Hepatic stellate cell (primary cell): ENCODE measurements around the gene TNFRSF4.
A peak's percentile ranks its signal among the peaks of the same experiment; 100 is the strongest.
"Not testable (repeated sequence)": the region's sequence is repeated elsewhere in the genome, so short reads cannot be mapped to it uniquely, and the experiment has no call there.

Source experiments
- DNase-seq: peaks from one replicate; pipeline ENCODE4 v3.0.0; 2011; ENCODE audit warnings: low spot score

TNFRSF4 gene

DNA sequence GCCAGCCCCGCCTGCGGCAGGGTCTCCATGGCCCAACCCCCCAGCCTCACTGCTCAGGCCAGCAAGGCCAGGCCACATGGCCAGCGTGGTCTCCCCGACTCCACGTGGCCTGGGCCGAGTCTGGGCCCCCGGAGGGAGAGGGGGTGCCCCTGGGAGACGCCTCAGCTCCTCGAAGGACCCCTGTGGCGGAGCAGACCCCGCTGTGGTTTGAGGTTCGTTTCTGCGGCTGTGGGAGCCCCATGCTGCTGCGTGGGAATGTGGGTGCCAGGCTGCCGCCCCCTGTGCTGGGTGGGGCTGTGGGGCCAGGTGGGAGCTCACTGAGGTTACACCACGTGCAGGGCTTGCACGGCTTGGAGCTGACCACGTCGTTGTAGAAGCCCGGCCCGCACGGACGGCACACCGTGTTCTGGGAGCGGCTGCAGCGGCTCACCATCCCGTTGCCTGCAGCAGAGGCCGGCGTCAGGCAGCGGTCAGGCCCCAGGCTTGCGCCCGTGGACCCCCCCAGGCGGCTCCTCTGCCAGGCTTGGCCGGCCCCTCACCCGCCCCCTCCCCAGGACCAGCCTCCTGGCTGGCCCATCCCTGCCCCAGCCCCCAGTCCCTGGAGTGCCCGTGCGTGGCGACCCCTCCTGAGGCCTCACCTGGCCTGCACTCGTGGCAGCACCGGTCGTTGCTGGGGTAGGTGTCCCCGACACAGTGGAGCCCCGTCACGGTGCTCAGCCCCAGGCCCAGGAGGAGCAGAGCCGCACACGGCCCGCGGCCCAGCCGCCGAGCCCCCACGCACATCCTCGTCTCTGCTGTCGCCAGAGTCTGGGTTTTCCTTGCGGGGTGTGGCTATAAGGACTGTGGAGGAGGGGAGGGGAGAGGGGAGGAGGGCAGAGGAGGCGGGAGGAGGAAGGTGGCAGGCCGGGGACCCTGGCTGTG, at the start of gene TNFRSF4:
Gene TNFRSF4, minus strand, starts transcription at position 809 of the 921 bp plus-strand sequence. Its CDS starts 26 bp downstream, at position 783.
- no peak for DNase-seq

DNA sequence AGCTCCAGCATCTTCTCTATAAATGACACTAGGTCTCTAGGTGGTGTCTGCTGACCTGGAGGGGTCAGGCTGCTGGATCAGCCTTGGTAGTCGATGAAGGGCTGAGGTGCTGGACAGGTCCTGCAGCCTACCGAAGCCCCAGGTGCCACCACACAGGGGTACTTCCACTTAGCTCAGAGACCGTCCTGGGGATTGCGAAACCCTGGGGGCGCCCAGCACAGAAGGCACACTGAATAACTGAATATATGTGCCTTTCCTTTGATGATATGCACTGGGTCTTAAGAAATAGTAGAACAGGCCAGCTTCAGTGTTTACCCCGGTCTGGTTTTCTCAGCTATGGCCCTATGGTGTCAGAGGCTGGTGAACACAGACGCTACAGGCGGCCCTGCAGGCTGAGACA, 48.8 kb upstream of the TNFRSF4 start:
- no peak for DNase-seq

DNA sequence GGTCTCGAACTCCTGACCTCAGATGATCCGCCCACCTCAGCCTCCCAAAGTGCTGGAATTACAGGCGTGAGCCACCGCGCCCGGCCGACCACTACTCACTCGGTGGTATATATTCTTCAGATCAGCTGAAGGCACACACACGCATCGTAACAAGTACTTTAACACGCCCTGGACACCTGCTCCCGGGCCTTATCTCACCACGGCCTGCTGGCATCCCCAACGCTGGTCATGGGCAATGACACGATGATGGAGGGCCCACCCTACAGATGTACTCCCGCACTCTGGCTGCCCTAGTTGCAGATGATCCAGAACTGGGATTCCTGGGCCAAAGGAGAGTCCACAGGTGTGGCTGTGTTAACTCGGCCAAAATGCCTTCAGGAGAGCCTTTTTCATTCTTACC, 48.1 kb upstream of the TNFRSF4 start:
- no peak for DNase-seq

DNA sequence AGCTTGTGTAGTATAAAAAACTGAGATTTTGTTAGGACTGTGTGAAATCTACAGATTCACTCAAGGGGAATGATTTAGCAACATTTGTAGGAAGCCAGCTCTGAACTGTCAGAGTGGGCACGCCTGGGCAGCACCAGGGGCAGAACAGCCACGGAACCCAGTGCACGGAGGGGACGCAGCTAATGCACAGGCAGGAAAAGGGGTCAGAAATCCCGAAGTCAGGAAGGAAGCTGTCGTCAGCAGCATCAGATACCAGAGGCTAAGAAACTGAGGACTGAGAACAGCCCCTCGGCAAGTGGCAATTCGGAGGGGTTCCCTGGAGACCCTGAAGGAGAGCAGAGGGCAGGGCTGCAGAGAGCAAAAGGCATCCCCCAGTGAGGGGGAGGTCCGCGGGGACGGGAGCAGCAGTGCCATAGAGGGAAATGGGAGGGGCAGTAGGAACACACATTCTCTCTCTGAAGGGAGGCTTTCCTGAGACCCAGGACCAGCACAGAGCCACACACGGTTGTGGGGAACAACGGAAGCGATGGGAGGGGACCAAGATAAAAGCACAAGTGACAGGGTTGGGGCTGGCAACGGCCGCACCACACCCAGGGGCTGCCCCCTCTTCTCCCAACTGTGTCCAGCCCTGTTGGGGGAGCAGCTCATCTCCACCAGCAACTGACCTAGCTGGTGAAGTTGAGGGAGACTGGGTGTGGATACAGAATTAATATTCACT, 47.0 kb upstream of the TNFRSF4 start:
- DNase-seq, result no peak

DNA sequence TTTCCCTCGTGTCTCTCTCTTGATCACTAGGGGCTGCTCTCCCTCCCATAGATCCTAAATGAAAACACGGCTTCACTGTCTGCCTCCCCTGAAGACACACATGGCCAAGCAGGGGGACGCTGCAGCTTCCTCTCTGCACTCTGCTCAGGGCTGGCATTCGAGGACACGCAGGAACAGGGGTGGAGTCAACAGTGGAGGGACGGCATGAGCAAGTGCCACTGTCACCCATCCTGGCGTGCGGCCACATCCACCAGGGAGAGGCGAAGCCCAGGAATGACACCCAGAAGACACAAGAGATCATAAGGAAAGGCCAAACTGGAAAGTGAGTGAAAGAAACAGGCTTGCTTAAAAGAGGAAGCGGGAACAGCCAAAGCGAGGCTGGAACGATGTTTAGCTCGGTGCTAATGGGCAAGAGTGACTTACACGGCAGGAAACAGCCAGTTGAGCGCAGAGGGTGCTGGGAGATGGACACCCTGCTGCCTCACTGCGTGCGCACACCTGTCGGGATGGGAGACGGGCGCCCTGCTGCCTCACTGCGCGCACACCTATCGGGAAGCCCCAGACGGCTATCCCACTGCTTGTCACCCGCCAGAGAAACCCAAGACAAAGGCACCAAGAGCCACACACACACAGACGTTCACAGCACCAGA, 46.1 kb upstream of the TNFRSF4 start:
- no peak for DNase-seq

DNA sequence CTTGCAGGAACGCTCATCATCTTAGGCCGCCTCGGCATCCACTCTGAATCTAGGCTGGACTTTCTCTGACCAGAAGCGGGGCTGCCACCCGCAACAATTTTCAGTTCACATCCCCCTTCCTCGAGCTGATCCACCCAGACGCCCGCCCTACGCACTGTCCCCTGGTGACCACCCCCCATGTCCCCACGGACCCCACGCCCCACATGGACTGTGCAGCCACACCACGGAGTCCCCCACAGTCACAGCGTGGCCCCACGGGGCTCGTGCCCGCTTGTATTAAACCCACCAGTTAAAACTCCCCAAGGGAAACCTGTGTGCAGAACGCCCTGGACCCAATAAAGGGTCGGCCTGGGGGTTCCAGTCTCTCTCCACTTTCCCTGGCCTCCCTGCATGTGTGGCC, 45.6 kb upstream of the TNFRSF4 start:
- no peak for DNase-seq

DNA sequence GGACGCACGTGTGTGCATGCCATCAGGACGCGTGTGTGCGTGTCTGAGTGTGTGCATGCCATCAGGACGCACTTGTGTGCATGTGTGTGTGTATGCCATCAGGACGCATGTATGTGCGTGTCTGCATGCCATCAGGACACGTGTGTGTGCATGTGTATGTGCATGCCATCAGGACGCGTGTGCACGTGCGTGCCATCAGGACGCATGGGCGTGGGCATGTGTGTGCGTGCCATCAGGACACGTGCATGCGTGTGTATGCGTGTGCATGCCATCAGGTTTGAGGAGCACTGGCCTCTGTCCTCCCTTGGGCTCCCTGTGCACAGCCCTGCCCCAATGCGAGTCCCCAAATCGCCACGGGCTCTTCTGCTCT, 45.2 kb upstream of the TNFRSF4 start:
- no peak for DNase-seq

DNA sequence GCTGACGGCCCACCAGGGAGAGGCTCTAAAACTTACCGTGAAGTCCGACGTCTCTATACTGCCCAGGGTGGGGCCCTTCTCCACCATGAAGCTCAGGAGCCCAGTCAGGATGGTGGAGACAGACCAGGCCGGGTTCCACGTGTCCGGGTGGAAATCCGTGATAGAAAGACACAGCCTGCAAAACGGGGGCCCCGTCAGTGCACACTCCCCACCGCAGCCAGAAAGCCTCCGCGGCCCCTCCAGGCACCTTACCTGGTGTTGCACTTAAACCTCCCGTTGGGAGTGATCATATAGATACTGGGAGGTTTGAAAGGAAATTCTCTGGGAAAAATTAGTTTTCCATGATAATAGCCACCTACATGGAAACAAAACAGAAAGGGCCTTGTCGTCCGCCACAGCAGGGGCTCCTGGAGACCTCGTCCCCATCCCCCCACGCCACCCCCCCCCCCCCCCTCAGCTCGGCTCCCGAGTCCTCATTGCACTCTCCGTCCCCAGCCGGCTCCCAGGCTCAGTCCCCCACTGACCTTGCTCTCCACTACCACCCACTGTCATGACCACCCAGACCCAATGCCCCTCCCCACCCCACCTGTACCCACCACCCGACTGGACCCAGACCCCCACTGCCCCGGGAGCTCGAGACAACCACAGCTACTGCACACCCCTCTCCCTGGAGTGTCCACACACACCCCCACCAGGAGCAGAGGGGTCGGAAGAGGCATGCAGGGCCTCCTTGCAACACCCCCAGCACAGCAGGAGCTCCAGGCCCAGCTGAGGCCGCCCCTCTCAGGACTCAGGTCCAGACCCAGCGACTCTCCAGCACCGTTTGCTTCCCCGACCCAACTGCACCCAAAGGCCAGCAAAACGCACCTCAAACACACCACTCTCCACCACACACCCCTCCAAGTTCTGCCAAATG, 43.3 kb upstream of the TNFRSF4 start:
- DNase-seq, result no peak

DNA sequence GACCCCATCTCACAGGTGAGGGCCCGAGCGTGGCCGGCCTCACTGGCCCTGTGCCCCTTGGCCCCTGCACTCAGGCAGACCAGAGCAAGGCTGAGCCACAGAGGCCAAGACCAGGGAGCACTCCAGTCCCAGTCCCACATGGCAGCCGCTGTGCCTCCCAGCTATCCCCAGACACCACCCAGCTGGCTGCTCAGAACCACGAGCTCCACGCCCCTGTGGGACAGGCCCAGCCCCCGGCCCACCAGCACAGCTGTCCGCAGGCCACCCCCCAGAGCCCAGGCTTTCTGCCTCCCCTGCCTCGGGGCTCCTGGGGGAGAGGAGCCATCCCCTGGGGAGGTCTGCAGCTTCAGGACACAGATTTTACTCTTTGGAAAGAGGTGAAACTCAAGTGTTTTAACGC, 41.7 kb upstream of the TNFRSF4 start:
- no peak for DNase-seq

DNA sequence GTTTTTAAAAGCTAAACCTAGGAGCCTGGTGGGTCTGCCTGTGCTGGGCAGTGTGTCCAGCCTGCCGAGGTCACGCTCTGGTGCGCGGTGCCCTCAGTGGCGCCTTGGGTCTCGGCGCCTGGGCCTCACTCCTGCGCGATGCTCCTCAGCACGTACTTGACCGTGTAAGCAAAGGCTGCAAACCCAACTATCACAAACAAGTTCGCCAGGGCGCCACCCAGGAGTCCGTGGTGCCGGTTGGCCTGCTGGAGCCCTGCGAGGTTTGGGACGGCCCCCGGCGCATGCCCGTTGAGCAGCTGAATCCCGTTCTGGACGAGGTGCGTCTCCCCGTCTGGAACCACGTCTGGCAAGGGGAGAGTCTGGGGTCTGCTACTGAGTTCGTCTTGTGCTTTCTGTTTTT, 41.1 kb upstream of the TNFRSF4 start:
- no peak for DNase-seq

DNA sequence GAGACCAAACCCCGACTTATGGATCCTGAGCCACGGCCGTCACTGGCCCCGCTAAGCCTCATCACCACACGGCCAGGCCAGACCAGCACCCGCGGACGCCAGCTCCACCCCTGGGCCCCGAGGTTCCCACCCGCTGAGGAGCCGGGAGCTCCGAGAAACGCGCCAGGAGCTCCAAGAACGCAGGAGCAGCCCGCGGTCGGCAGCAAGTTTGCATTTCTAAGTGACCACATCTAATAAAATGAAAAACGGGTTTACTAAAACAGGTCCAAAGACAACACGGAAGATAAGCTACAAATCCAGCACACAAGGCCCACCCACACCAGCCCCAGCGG, 40.7 kb upstream of the TNFRSF4 start:
- no peak for DNase-seq

DNA sequence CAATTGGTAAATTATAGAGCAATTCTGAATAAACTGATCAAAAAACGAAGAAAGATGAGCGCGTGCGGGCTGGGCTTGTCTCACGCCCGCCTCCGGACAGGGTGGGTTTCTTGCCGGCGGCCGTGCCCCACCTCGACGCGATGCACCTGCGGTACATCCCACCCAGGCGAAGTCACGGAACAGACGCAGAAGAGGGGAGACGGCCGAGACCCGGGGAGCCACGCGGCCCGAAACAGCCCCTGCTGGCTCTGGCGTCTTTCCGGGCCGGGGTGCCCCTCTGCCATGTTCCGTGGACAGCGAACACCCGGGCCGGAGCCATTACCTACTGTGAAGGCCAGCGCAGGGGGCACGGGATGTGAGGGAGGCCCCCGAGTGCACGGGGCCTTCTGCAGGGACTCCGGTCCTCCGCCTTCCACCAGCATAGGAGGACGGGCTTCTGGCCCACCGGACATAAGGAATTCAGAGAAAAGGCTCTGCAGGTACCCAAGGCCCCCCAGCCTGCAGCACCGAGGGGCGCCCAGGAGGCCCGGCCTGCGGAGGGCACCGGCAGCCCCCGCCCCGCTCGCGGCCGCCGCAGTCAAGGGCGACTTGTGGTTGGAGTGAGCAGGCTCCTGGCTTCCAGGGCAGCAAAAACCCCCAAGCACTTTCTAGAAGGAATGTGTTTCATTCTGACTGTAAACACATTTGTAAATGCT, 40.2 kb upstream of the TNFRSF4 start:
- DNase-seq, result no peak

DNA sequence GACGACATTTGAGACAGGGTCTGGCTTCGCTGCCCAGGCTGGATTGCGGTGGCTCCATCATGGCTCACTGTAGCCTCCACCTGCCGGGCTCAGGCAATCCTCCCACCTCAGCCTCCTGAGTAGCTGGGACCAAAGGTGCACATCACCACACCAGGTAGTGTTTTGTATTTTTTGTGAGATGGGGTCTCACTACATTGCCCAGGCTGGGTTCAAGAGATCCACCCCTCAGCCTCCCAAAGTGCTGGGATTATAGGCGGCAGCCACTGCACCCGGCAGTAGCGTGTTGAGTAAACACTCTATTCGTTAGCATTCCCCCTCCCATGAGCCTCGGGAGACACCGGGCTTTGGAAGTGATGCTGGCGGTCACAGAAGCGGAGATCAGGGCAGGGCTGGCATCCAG, 39.4 kb upstream of the TNFRSF4 start:
- DNase-seq, result no peak

DNA sequence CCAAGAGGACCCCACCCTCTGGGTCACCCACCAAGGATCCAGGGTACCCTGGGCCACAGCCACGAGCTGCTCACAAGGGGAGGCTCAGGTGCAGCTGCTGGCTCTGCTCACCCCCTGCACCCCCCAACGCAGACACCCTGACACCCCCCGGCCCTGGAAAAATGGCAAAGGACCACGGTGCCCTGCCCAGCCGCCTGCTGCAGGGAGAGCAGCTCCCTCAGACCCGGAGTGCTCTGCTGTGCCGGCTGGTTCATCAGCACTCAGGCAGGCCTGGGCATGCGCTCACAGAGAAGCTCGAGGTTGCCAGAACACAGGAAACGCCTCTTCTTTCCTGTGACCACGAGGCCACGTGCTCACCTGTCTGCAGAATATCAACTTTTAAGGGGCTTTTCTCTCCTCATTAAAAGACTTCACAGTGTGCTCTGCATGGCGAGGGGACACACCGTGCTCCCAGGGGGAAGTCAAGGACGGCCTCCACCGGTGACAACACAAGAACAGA, 36.9 kb upstream of the TNFRSF4 start:
- no peak for DNase-seq

DNA sequence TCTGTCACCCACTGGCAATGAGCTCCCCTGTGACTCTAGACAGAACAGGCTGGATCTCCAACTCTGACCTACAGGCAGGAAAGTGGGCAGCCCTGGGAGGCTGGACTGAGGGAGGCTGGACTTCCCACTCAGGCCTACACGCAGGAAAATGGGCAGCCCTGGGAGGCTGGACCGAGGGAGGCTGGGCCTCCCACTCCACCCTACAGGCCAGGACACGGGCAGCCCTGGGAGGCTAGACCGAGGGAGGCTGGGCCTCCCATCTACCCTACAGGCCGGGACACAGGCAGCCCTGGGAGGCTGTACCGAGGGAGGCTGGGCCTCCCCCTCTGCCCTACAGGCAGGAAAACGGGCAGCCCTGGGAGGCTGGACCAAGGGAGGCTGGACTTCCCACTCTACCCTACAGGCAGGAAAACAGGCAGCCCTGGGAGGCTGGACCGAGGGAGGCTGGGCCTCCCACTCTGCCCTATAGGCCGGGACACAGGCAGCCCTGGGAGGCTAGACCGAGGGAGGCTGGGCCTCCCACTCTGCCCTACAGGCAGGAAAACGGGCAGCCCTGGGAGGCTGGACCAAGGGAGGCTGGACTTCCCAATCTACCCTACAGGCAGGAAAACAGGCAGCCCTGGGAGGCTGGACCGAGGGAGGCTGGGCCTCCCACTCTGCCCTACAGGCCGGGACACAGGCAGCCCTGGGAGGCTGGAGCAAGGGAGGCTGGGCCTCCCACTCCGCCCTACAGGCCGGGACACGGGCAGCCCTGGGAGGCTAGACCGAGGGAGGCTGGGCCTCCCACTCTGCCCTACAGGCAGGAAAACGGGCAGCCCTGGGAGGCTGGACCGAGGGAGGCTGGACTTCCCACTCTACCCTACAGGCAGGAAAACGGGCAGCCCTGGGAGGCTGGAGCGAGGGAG, 34.3 kb upstream of the TNFRSF4 start:
- not testable (repeated sequence) for DNase-seq

DNA sequence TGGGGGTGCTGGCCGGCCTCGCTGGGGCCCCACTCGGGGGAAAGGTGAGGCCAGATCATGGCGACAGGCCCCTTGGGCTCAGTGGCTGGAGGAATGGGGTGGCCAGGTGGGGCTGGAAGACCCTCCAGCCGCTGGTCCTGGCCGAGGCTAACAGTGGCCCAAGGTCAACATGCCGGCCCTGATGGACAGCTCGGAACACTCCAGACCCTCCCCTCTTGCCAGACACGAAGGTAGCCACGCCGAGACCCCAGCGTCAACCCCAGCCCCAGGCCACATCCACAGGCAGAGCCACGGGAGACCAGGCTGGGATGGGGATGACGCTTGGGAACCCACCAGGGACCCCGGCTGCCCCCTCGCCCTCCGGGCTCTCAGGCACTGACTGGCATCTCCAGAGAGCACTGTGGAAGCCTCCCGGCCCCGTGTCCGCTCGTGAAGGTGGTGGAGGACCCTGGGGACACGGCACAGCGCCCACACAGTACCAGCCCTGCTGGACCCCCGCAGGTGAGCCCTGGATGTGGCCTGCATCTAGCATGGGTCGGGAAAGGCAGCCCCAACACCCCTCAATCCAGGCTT, 33.5 kb upstream of the TNFRSF4 start:
- no peak for DNase-seq

DNA sequence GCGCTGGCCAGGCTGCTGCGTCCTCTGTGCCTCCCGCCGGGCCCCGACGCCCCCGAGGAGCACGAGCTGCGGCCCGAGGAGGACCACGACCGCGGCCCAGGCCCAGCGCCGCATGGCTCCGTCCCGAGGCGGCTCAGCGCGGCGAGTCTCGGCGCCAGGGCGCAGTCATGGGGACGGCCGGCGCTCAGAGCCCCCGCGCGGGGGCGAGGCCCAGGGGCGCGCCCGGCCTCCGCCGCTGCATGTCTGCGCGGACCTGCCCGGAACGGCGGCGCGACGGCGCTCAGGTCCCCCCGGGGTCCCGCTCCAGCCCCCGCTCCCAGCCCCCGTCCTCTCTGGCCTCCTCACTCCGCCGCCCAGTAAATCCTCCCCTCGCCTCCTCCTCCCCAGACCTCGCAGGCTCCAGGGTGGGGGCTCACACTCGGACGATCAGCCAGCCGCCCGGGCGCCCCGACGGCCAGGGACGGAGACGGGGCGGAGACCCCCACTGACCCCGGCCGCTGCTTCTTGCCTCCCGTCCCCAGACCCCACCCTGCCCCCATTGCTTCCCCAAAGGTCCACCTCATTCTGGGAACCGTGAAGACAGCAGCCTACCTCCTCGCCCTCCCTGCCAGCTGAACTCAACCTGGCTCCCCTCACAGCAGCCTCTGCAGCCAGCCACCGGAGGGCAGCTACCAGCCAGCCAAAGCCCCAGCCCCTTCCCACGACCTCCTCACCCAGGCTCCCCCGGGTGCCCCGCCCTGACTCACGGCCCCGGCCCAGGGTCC, 32.8 kb upstream of the TNFRSF4 start, which contains the start of gene C1QTNF12:
Gene C1QTNF12, minus strand, starts transcription at position 146 of the 764 bp plus-strand sequence. Its CDS starts 32 bp downstream, at position 114.
- peak; percentile 37 for DNase-seq

DNA sequence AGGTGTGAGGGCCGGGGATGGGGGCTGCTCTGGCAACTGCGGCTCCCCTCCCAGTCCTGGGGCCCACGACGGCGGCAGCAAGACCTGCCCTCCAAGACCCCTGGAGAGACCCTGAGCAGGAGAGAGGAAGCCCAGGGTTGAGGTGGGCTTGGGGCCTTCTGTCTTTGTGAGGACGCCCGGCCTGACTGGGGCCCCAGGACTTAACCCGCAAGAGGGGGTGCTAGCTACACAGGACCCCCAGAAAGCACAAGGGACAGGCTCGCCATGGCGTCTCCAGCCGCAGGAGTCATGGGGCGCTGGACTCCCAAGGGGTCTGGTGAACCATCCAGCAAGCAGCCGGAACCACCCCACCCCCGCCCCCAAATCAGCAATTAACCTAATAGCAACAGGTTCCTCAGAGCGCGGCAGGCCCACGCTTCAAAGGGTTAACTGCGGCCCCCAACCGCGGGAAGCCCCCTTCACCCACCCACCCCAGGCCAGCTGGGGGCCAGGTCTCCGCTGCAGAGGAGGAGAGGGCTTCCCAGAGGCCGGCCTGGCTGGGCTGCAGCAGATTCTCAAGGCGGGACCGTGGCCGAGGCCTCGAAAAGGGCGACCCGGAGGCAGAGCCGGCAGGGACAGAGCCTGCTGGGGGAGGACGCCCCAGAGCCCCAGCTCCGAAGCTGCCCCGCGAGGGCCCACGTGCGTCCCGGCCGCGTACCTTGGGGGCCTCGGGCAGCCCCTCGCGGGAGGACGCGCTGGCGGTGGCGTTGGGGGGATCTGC, 32.0 kb upstream of the TNFRSF4 start:
- DNase-seq, result no peak
